ENCODE results near the gene PRF1.

The PRF1 gene

DNA sequence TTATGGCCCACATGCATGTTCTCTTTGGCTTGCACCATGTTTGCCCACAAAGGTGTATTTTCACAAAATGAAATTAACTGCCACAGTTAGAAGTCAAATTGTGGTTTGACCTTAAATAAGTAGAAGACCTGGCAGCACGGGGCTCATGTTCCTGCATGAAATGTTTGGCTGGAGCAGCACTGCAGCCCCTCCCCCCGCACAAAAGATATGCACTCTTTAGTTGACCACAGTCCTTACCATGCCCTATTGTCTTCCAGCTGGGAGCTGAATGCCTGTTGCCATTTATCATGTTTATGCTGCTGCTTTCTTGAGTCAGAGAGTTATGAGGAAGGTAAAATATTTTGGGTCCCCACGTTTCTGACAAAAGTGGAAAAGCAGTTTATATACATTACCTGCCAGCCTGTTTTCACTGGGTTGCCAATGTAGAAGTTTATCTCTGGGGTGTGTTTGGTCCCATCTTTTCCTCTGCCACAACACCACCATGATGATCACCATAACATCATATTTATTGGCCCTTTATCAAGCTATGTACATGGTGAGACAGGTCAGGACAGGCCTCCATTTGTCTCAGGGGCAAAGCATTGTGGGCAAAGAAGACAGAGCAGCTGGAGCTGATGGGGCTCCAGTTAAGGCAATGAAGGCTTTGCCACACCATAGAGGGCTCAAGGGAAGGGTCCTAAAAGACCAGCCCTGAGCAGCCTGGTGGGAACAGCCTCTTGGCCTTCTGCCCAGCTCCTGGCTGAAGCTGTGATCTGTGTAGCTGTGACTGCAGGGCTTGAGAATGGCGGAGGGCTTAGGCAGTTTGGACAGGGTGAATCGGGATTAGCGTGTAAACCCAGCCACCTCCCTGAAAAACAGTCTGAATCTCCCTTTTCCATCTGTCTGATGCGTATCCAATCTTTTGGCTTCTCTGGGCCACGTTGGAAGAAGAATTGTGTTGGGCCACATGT is 5.4 kb downstream of the PRF1 start:
- DNase-seq: peak in 3 of 42 donors; percentile 31 to 41 (median 40)
- intact Hi-C loops (cut with DNase I): no loop called here

- intact Hi-C loops (cut with DNase I): no loop called here
- peak; percentile 25 to 90 (median 69) for DNase-seq
Measured at GRCh38 chr10:70596110-70596798, 6.3 kb downstream of the PRF1 start.

GRCh38 chr10:70595566-70596016 is 7.0 kb downstream of the PRF1 start:
- DNase-seq: peak in 4 of 42 donors; percentile 9 to 38 (median 30)
- intact Hi-C loops (cut with DNase I): no loop called here

GRCh38 chr10:70594161-70594560 is 8.4 kb downstream of the PRF1 start:
- intact Hi-C loops (cut with DNase I): no loop called here
- DNase-seq: peak in 4 of 42 donors; percentile 6 to 37 (median 28)

DNA sequence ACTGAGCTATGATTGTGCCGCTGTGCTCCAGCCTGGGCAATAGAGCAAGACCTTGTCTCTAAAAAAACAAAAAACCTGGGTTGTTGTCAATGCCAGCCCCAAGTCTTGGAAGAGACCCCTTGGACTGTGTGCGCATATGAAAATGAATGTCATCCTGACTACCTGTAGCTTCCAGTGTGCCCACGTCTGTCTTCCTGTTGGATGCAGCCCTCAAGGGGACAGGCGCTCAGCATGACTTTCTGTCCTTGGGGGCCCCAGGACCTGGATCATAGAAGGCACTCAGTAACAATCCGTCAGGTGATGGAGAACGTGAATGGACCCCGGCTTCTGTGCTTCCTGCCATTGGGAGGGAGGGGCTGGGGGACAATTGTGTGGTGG is 9.0 kb downstream of the PRF1 start:
- DNase-seq: peak in 4 of 42 donors; percentile 6 to 29 (median 20)
- intact Hi-C loops (cut with DNase I): no loop called here

GRCh38 chr10:70592746-70593512 is 9.6 kb downstream of the PRF1 start:
- peak in 8 of 42 donors; percentile 4 to 38 (median 14) for DNase-seq
- intact Hi-C loops (cut with DNase I): no loop called here

- intact Hi-C loops (cut with DNase I): no loop called here
- peak in 9 of 42 donors; percentile 1 to 18 (median 5) for DNase-seq
Measured at GRCh38 chr10:70592186-70592735, 10.3 kb downstream of the PRF1 start.

DNA sequence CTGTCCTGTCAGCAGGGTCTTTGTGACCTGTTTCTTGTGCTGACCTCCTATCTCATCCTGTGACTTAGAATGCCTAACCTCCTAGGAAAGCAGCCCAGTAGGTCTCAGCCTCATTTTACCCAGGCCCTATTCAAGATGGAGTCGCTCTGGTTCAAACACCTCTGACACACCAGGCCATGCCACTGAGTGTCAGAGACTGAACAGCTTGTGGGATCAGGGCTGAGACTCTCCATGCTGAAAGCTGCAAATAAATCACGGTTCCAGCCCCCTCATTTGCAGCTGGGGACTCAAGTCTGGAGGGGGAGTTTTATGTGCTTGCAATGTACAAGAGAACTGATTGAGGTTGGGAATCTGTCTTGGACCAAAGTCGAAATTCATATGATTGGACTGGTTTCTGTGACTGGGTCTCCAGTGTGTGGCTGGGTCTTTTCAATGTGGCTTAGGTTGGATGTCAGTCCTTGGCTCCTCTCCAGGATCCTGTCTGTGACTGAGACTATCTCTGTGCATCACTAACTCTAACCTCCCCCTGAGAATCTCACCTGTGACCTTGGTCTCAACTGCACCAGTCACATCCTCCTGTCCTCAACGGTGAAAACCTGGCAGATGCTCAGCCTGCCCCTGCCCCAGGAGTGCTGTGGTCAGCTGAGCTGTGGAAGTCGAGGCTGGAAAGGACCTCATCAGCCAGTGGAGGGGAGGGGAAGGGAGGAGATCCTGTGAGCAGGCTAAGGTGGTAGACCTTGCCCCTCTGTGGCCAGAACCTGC is 11.7 kb downstream of the PRF1 start:
- intact Hi-C loops (cut with DNase I): no loop called here

GRCh38 chr10:70589762-70590654 is 12.5 kb downstream of the PRF1 start:
- DNase-seq: peak in 16 of 42 donors; percentile 11 to 70 (median 30)
- intact Hi-C loops (cut with DNase I): no loop called here

More for the DNA sequence above, 11.7 kb downstream of the PRF1 start:
- peak in 9 of 42 donors; percentile 1 to 38 (median 5) for DNase-seq

DNA sequence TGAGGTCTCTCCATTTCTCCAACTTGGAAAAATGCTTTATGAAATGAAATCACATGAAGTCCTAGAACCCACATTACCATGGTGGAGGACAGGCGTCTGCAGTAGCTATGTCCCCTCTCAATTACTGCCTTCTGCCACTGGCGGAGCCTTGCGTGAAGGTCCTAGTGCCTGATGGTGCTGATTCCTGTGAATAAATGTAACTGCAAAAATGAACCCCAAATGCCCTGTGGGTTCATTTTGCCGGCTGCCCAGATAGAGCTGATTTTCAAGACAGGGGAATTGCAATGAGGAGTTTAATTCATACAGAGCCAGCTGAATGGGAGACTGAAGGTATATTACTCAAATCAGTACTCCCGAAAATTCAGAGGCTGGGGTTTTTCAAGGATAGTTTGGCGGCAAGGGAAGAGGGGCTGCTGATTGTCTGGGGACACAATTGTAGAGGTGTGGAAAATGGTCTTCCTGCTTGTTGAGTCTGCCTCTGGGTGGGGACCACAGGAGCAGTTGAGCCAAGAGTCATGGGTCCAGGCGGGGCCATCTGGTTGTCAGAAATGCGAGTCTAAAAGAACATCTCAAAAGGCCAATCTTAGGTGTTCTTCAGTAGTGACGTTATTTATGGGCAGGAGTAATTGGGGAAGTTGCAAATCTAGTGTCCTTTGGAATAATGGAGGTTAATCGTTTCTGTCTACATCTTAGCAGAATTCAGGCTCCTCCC is 13.5 kb downstream of the PRF1 start:
- peak in 8 of 42 donors; percentile 4 to 22 (median 10) for DNase-seq

DNA sequence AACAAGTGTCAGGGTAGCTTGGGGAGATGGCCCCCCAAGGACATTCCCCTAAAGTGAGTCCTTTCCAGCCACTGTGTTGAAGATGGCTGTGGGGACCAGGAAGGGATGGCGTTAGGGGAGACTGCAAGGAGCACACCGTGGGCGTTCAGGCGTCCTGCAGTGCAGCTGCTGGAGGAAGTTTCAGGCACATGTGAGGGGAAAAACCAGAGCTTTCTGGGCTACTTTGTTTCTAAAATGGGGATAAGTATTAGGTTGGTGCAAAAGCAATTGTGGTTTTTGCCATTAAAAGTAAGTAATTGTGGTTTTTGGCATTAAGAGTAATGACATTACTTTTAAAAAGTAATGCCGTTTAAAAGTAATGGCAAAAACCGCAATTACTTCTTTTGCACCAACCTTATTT is 14.3 kb downstream of the PRF1 start:
- DNase-seq: peak in 10 of 42 donors; percentile 2 to 28 (median 4)
- intact Hi-C loops (cut with DNase I): no loop called here

More for the DNA sequence above, 13.5 kb downstream of the PRF1 start:
- intact Hi-C loops (cut with DNase I): no loop called here

- peak in 18 of 42 donors; percentile 1 to 71 (median 26) for DNase-seq
- intact Hi-C loops (cut with DNase I): no loop called here
Measured at GRCh38 chr10:70587045-70587658, 15.4 kb downstream of the PRF1 start.

GRCh38 chr10:70586348-70586930 is 16.1 kb downstream of the PRF1 start:
- peak in 2 of 42 donors; percentile 7 to 11 for DNase-seq
- intact Hi-C loops (cut with DNase I): no loop called here

- DNase-seq: peak in 1 of 42 donors; percentile 14
- intact Hi-C loops (cut with DNase I): no loop called here
Measured at GRCh38 chr10:70585578-70586169, 16.9 kb downstream of the PRF1 start.

DNA sequence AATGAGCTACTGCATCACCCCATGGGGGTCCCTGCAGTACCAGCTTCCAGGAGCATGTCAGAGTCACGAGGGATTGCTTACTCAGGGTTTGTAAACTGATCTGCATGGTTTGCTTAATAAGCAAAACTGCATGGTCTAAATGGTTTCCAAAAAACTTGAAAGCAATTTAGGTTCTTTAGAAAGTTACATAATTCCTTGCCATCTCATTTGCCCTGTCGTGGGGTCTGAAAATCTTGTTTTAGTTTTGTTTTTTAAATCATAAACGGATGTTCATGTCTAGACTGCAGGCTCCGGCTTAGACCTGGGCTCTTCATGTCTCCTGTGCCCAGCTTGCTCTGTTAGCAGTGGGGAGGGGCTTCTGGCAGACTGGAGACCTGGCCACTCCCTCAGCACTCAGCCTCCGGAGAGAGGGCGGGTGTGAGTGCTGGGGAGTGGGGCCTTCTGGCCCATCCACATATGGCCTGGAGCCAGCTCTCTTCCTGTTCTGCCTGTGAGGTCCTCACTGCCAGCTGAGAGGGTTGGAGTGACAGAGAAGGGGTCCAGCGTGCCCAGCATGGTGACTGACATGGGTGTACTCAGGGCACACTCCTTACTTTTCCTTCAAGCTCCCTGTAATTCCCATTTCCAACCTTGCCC is 17.5 kb downstream of the PRF1 start:
- intact Hi-C loops (cut with DNase I): no loop called here
- DNase-seq: peak in 1 of 42 donors; percentile 18
